ENCODE measurements around the gene MCHR2.

DNA sequence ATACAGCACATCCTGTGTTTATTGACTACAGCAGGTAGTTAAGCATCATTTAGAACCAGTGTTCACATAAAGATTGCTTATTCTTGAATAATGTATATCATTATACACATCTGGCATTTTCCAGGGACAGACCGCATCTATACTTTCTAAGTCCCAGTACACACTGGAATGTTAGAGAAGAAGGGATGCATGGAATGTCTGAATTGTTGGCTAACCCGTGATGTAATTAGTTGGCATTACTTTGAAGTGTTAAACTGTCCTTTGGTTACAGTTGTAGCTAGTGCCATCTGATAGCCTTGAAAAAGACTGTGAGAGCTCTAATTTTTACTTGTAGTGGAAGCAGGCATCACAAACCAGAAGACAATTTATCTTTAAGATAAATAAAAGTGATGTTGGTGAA is 29.8 kb upstream of the MCHR2 start:
- TF ChIP-seq CTCF (IDR thresholded peaks at IDR 0.05; ENCODE audit: borderline replicate concordance, extremely low read depth, low read length, poor library complexity, severe bottlenecking) (no peak), EZH2 (IDR thresholded peaks at IDR 0.05; ENCODE audit: borderline replicate concordance, low read depth, low read length, severe bottlenecking) (no peak)
